H9 (cell line): ENCODE data around the gene CAMTA1. TPM values are rescaled to one million over a fixed set of nuclear protein-coding genes. Genes with fewer than 3 reads are reported as not detected.

ENCODE experiments used
- DNase-seq: peaks from one replicate; pipeline ENCODE4 v3.0.0-alpha.2; 2017
- H2AFZ ChIP-seq: one replicate; pipeline ENCODE4 v1.6.1; 2013; ENCODE audit warnings: mild to moderate bottlenecking, low read length, control low read depth, moderate library complexity
- H2AK5ac ChIP-seq: 2 replicates; pipeline ENCODE4 v1.6.1; 2013; ENCODE audit warnings: low read length, control low read depth, mixed read lengths; ENCODE audit not compliant: insufficient read length
- H2BK120ac ChIP-seq: one replicate; pipeline ENCODE4 v1.6.1; 2013; ENCODE audit warnings: low read depth, mild to moderate bottlenecking, low read length, control low read depth, inconsistent platforms; ENCODE audit not compliant: poor library complexity, severe bottlenecking
- H2BK12ac ChIP-seq: 2 replicates; pipeline ENCODE4 v1.6.1; 2013; ENCODE audit warnings: low read length, control low read depth, mixed read lengths, low read depth; ENCODE audit not compliant: insufficient read length
- H2BK15ac ChIP-seq: 2 replicates; pipeline ENCODE4 v1.6.1; 2013; ENCODE audit warnings: low read depth, low read length, control low read depth
- H2BK20ac ChIP-seq: one replicate; pipeline ENCODE4 v1.6.1; 2013; ENCODE audit warnings: low read depth, mild to moderate bottlenecking, low read length, control low read depth, inconsistent platforms; ENCODE audit not compliant: poor library complexity, severe bottlenecking
- H2BK5ac ChIP-seq: 2 replicates; pipeline ENCODE4 v1.6.1; 2013; ENCODE audit warnings: low read length, control low read depth, mixed read lengths; ENCODE audit not compliant: insufficient read length
- H3K14ac ChIP-seq: 2 replicates; pipeline ENCODE4 v1.6.1; 2013; ENCODE audit warnings: low read length, control low read depth; ENCODE audit not compliant: insufficient read depth
- H3K18ac ChIP-seq: 2 replicates; pipeline ENCODE4 v1.6.1; 2013; ENCODE audit warnings: low read depth, mild to moderate bottlenecking, mixed read lengths, low read length, control low read depth; ENCODE audit not compliant: insufficient read length
- H3K23ac ChIP-seq: 2 replicates; pipeline ENCODE4 v1.6.1; 2013; ENCODE audit warnings: low read length, control low read depth, mixed read lengths, low read depth; ENCODE audit not compliant: insufficient read length
- H3K23me2 ChIP-seq: 2 replicates; pipeline ENCODE4 v1.6.1; 2013; ENCODE audit warnings: low read depth, mild to moderate bottlenecking, mixed read lengths, low read length, control low read depth; ENCODE audit not compliant: insufficient read length, poor library complexity, severe bottlenecking
- H3K27ac ChIP-seq: 2 replicates; pipeline ENCODE4 v1.5.1; 2013; ENCODE audit warnings: low read length, control low read depth, mixed read lengths, low read depth; ENCODE audit not compliant: insufficient read length
- H3K27me3 ChIP-seq: 2 replicates; pipeline ENCODE4 v1.6.1; 2013; ENCODE audit warnings: low read length, control low read depth, inconsistent platforms; ENCODE audit not compliant: insufficient read depth
- H3K4ac ChIP-seq: 2 replicates; pipeline ENCODE4 v1.6.1; 2013; ENCODE audit warnings: low read depth, mild to moderate bottlenecking, control low read depth, inconsistent platforms, low read length, moderate library complexity
- H3K4me1 ChIP-seq: 2 replicates; pipeline ENCODE4 v1.6.1; 2013; ENCODE audit warnings: low read length, control low read depth, inconsistent platforms; ENCODE audit not compliant: insufficient read depth
- H3K4me2 ChIP-seq: 2 replicates; pipeline ENCODE4 v1.6.1; 2013; ENCODE audit warnings: low read length, control low read depth, mixed read lengths; ENCODE audit not compliant: insufficient read length, insufficient read depth
- H3K56ac ChIP-seq: 2 replicates; pipeline ENCODE4 v1.6.1; 2013; ENCODE audit warnings: low read depth, mild to moderate bottlenecking, mixed read lengths, low read length, control low read depth; ENCODE audit not compliant: insufficient read length
- H3K79me1 ChIP-seq: 2 replicates; pipeline ENCODE4 v1.6.1; 2013; ENCODE audit warnings: low read depth, mild to moderate bottlenecking, moderate library complexity, low read length, control low read depth, inconsistent platforms; ENCODE audit not compliant: insufficient read depth, poor library complexity, severe bottlenecking
- H3K79me2 ChIP-seq: 2 replicates; pipeline ENCODE4 v1.6.1; 2013; ENCODE audit warnings: low read length, control low read depth, inconsistent platforms; ENCODE audit not compliant: insufficient read depth
- H3K9ac ChIP-seq: 2 replicates; pipeline ENCODE4 v1.6.1; 2013; ENCODE audit warnings: low read length, control low read depth, mixed read lengths; ENCODE audit not compliant: insufficient read length; ENCODE audit errors: extremely low read depth
- H3K9me3 ChIP-seq: one replicate; pipeline ENCODE4 v1.6.1; 2013; ENCODE audit warnings: low read depth, low read length, inconsistent platforms; ENCODE audit not compliant: control insufficient read depth
- H3T11ph ChIP-seq: one replicate; pipeline ENCODE4 v1.6.1; 2013; ENCODE audit warnings: mild to moderate bottlenecking, low read length, control low read depth, inconsistent platforms
- H4K20me1 ChIP-seq: one replicate; pipeline ENCODE4 v1.6.1; 2013; ENCODE audit not compliant: control insufficient read depth, insufficient read length, insufficient read depth
- H4K5ac ChIP-seq: 2 replicates; pipeline ENCODE4 v1.6.1; 2013; ENCODE audit warnings: low read depth, mild to moderate bottlenecking, mixed read lengths, low read length, control low read depth; ENCODE audit not compliant: insufficient read length
- H4K8ac ChIP-seq: replicated peaks from 2 replicates; pipeline ENCODE4 v1.6.1; 2013; ENCODE audit warnings: low read length, control low read depth, mixed read lengths, low read depth; ENCODE audit not compliant: insufficient read length
- H4K91ac ChIP-seq: 2 replicates; pipeline ENCODE4 v1.6.1; 2013; ENCODE audit warnings: low read depth, mild to moderate bottlenecking, moderate library complexity, mixed read lengths, low read length, control low read depth; ENCODE audit not compliant: insufficient read length
- H3K27ac Mint-ChIP-seq, 3 experiments: 2 replicates in 2 of 3; 3 replicates in 1 of 3; pipeline ENCODE4 v1.8.0; 2020 to 2021; ENCODE audit warnings: mixed read lengths in 3 of 3, mild to moderate bottlenecking in 1 of 3, moderate library complexity in 1 of 3
- H3K27me3 Mint-ChIP-seq: 2 replicates; pipeline ENCODE4 v1.8.0; 2021; ENCODE audit warnings: low read depth, mild to moderate bottlenecking, moderate library complexity, mixed read lengths
- H3K36me3 Mint-ChIP-seq, 3 experiments: 2 replicates in 2 of 3; 3 replicates in 1 of 3; pipeline ENCODE4 v1.8.0; 2020 to 2021; ENCODE audit warnings: low read depth in 3 of 3, mixed read lengths in 3 of 3; ENCODE audit not compliant: insufficient read depth in 1 of 3
- H3K4me1 Mint-ChIP-seq, 2 experiments: 2 replicates each; pipeline ENCODE4 v1.8.0; 2020; ENCODE audit warnings: mixed read lengths in 2 of 2
- H3K4me3 Mint-ChIP-seq, 2 experiments: 2 replicates in 1 of 2; 3 replicates in 1 of 2; pipeline ENCODE4 v1.8.0; 2020 to 2021; ENCODE audit warnings: mild to moderate bottlenecking in 2 of 2, mixed read lengths in 2 of 2, moderate library complexity in 1 of 2
- H3K9me3 Mint-ChIP-seq, 2 experiments: 2 replicates in 1 of 2; 3 replicates in 1 of 2; pipeline ENCODE4 v1.8.0; 2020; ENCODE audit warnings: mild to moderate bottlenecking in 2 of 2, mixed read lengths in 2 of 2, moderate library complexity in 1 of 2
- CTCF ChIP-seq: fragments of 200-600 bp; sonication (generic); conservative IDR thresholded peaks from 3 replicates; pipeline ENCODE4 v1.8.0; 2021; ENCODE audit warnings: antibody characterized with exemption, mild to moderate bottlenecking
- WGBS: extraction: QIAGEN DNeasy Blood & Tissue Kit; methylation state at CpG from one replicate; pipeline ENCODE4 v1.1.7; 2013; ENCODE audit warnings: missing lambda C conversion rate, low lambda C conversion rate, mixed read lengths; ENCODE audit not compliant: insufficient read length; ENCODE audit errors: extremely low coverage; 5-methylcytosine and 5-hydroxymethylcytosine counted together
- total RNA-seq: library from RNA; stranded (reverse); gene quantifications from 2 replicates; pipeline ENCODE4 v1.2.1, GENCODE V29; 2021

CAMTA1 gene
- total RNA-seq, 1 experiment from 2014 or later = 115 TPM

GRCh38 chr1:7595336-7595735 lies 810.1 kb downstream of the CAMTA1 start:
- Histone ChIP-seq H3K23me2 (no peaks in the 10 kb centered on the region), H3K56ac (no peak overlapping the region), H3K4me1 (no peaks in the 10 kb centered on the region), H3K14ac (no peak overlapping the region), H3K4me2 (no peak overlapping the region), H3K27me3 (no peaks in the 10 kb centered on the region), H3K79me1 (no peaks in the 10 kb centered on the region), H3K9me3 (no peaks in the 10 kb centered on the region), H4K5ac (no peak overlapping the region), H3T11ph (no peak overlapping the region), H3K4ac (no peak overlapping the region), H3K27ac (no peak overlapping the region), H2AK5ac (no peak overlapping the region), H3K79me2 (no peaks in the 10 kb centered on the region), H4K91ac (no peak overlapping the region), H4K20me1 (no peaks in the 10 kb centered on the region), H3K9ac (no peak overlapping the region), H2BK120ac (no peak overlapping the region), H2BK20ac (no peak overlapping the region), H2BK12ac (no peak overlapping the region), H3K23ac (no peak overlapping the region), H4K8ac (no peak overlapping the region), H2BK15ac (no peak overlapping the region), H2BK5ac (no peak overlapping the region), H3K18ac (no peak overlapping the region), H2AFZ (no peak overlapping the region)
- Mint-ChIP-seq H3K9me3 (peaks cover 9% of the 10 kb centered on the region in 2 experiments; a peak in 4 of 5 replicates), H3K4me1 (peaks cover 0 to 5% of the 10 kb centered on the region in 2 experiments; a peak in 2 of 4 replicates), H3K4me3 (no peak overlapping the region), H3K27ac (peak overlapping the region in 1 of 3 experiments; percentile 35; a peak in 1 of 7 replicates), H3K27me3 (peaks cover 3% of the 10 kb centered on the region; the same call in 1 of the 2 replicates), H3K36me3 (peaks cover 0 to 4% (median 0%) of the 10 kb centered on the region in 3 experiments; a peak in 1 of 7 replicates)
- no CpG with 5 or more reads among the region's 8 CpGs for WGBS
- TF ChIP-seq CTCF = no peak
- DNase-seq = no peak
